ENCODE data around the gene TXNL1. TPM values are rescaled to one million over a fixed set of nuclear protein-coding genes. Genes with fewer than 3 reads are reported as not detected.

TXNL1 gene
- total and polyA plus RNA-seq, 11 donors: 68.0 to 100 (median 77.1) TPM

- ATAC-seq (peak; percentile 99), DNase-seq (peak; percentile 96 to 99 (median 98))
- Histone ChIP-seq H3K4me1 (peaks cover 0 to 42% (median 13%) of the 10 kb centered on the region in 12 donors), H3K27me3 (no peaks in the 10 kb centered on the region), H3K9me3 (peaks cover 0 to 8% (median 0%) of the 10 kb centered on the region in 12 donors), H3K36me3 (no peaks in the 10 kb centered on the region), H3K4me3 (peak within 1 kb of the TSS; percentile 52 to 98 (median 87)), H3K27ac (peak within 1 kb of the TSS in 11 of 12 donors; percentile 71 to 95 (median 84))
- WGBS, 4 donors: 0 to 1% (median 1%) methylated on average over 38 to 47 of the region's 47 CpGs
- intact Hi-C loops (cut with DNase I): loop anchor here in 1 of 10 donors (1.0 kb wide), 1 partner anchor 13 kb away; the partner anchor contains the start of gene TXNL1
- TF ChIP-seq, protein P1, sequence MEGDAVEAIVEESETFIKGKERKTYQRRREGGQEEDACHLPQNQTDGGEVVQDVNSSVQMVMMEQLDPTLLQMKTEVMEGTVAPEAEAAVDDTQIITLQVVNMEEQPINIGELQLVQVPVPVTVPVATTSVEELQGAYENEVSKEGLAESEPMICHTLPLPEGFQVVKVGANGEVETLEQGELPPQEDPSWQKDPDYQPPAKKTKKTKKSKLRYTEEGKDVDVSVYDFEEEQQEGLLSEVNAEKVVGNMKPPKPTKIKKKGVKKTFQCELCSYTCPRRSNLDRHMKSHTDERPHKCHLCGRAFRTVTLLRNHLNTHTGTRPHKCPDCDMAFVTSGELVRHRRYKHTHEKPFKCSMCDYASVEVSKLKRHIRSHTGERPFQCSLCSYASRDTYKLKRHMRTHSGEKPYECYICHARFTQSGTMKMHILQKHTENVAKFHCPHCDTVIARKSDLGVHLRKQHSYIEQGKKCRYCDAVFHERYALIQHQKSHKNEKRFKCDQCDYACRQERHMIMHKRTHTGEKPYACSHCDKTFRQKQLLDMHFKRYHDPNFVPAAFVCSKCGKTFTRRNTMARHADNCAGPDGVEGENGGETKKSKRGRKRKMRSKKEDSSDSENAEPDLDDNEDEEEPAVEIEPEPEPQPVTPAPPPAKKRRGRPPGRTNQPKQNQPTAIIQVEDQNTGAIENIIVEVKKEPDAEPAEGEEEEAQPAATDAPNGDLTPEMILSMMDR (IDR thresholded peaks at IDR 0.05): peak in 3 of 12 donors; percentile 12 to 29 (median 29)
- peak in 1 of 2 donors; percentile 58 for TF ChIP-seq POLR2A (IDR thresholded peaks at IDR 0.05)
Measured at GRCh38 chr18:56650944-56651770, 12.8 kb upstream of the TXNL1 start, which contains the start of gene WDR7. TSS of gene WDR7 (plus strand) at chr18:56651359. CDS start at chr18:56672516, 21,157 bp downstream.

DNA sequence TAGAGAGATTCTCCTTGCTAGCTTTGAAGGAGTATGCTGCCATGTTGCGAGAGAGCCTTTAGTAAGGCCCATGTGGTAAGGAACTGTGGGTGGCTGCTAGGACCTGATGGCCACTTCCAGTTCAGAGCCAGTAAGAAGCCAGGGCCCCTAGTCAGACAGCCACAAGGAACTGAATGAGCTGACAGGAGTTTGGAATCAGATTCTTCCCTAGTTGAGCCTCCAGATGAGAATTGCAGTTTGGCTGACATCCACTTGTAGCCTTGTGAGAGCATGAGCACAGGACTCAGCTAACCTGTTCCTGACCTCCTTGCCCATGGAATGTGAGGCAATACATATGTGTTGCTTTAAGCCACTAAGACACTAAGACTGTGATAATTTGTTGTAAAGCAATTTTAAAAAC lies 11.6 kb upstream of the TXNL1 start:
- intact Hi-C loops (cut with DNase I): loop anchor here in 1 of 10 donors (10.0 kb wide), 1 partner anchor 915 kb away; no protein-coding TSS in a partner anchor
- H3K4me3 ChIP-seq: no peak overlapping the region
- peaks cover 0 to 8% (median 0%) of the 10 kb centered on the region in 12 donors for H3K9me3 ChIP-seq
- H3K36me3 ChIP-seq: no peaks in the 10 kb centered on the region
- 98 to 100% (median 100%) methylated on average over 1 of the region's 1 CpG for WGBS, 4 donors
- H3K27ac ChIP-seq: peak overlapping the region in 2 of 12 donors; percentile 71 to 88
- H3K27me3 ChIP-seq: no peaks in the 10 kb centered on the region
- TF ChIP-seq, protein P1 (IDR thresholded peaks at IDR 0.05): no peak
- no peak for TF ChIP-seq POLR2A (IDR thresholded peaks at IDR 0.05)
- ATAC-seq (no peak), DNase-seq (no peak)
- peaks cover 0 to 38% (median 13%) of the 10 kb centered on the region in 12 donors for H3K4me1 ChIP-seq

DNA sequence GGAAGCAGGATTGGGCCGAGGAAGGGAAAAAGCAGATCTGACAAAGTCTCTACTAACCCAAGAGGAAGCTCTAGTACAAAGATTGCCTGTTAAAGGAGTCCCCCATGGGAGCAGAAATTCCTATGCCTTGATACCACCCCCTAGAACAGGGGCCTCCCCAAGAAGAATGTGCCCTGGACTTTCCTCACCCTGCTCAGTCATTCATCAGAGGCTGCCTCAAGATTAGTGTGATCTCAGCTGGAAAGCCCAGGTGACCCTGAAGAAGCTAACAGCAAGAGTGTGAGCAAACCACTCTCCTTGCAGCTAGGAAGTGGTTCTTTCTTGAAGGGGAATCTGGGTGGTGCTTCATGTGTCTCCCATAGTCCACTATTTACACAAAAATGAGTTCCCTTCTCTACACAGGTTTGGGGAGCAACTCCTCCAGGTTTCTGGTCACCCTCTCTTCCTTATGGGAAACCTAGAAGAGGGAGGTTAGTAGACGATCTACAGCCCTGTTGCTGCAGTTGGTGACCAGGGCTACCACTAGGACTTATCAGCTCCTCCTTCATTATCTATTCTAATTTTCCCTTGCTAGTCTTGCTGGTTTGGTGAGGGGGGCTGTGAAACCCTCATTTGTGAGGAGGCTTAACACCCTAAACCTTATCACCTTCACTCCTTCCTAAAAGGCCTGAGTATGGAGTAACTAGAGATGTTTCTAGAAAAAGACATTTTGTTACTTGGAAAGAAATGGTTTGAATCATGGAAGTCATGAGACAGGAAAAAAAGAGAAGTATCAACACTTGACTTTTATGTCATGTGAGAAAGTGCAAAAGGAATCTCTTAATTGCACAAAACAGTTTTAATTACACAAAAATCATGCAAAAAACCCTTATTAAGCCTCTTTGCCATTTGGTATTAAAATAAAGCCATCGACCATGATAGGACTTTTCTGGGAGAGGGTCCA lies 9.8 kb upstream of the TXNL1 start:
- H3K27me3 ChIP-seq: no peaks in the 10 kb centered on the region
- H3K36me3 ChIP-seq: no peaks in the 10 kb centered on the region
- peaks cover 0 to 25% (median 13%) of the 10 kb centered on the region in 12 donors for H3K4me1 ChIP-seq
- 62 to 74% (median 68%) methylated on average over 3 of the region's 3 CpGs for WGBS, 4 donors
- ATAC-seq (no peak), DNase-seq (no peak)
- no peaks in the 10 kb centered on the region for H3K9me3 ChIP-seq
- TF ChIP-seq, protein P1 (IDR thresholded peaks at IDR 0.05): no peak
- TF ChIP-seq POLR2A (IDR thresholded peaks at IDR 0.05): no peak
- peak overlapping the region in 1 of 12 donors; percentile 35 for H3K27ac ChIP-seq
- H3K4me3 ChIP-seq: no peak overlapping the region
- intact Hi-C loops (cut with DNase I): loop anchor here in 1 of 10 donors (10.0 kb wide), 1 partner anchor 917 kb away; no protein-coding TSS in a partner anchor

All from heart left ventricle (tissue), 16 donors.